Uterus (tissue), 4 donors: Measurements from ENCODE around the gene BTN2A1. TPM values are rescaled to one million over a fixed set of nuclear protein-coding genes. Genes with fewer than 3 reads are reported as not detected.

Experiments
- DNase-seq, 2 donors: peaks; one replicate each; pipeline ENCODE4 v3.0.0-alpha.2; 2019 to 2020
- H3K27ac ChIP-seq, 2 donors: fragments of 200-600 bp; sonication (generic); 1 replicate in 1 of 2; 2 replicates in 1 of 2; pipeline ENCODE4 v1.5.1; 2016 to 2018
- H3K27me3 ChIP-seq, 2 donors: fragments of 200-600 bp; sonication (generic); one replicate each; pipeline ENCODE4 v1.5.1; 2018 to 2019; ENCODE audit warnings: control low read depth in 1 of 2
- H3K36me3 ChIP-seq, 2 donors: fragments of 200-600 bp; sonication (generic); one replicate each; pipeline ENCODE4 v1.5.1; 2019; ENCODE audit warnings: control low read depth in 1 of 2
- H3K4me1 ChIP-seq, 2 donors: fragments of 200-600 bp; sonication (generic); one replicate each; pipeline ENCODE4 v1.5.1; 2018 to 2019; ENCODE audit warnings: control low read depth in 1 of 2
- H3K4me3 ChIP-seq, 2 donors: fragments of 200-600 bp; sonication (generic); 1 replicate in 1 of 2; 2 replicates in 1 of 2; pipeline ENCODE4 v1.5.1; 2018 to 2019; ENCODE audit warnings: mild to moderate bottlenecking in 1 of 2
- H3K9me3 ChIP-seq, 2 donors: fragments of 200-600 bp; sonication (generic); one replicate each; pipeline ENCODE4 v1.5.1; 2019; ENCODE audit warnings: control low read depth in 1 of 2
- CTCF ChIP-seq, 4 experiments: fragments of 200-600 bp in 2 of 4; fragments of 450-650 bp in 2 of 4; sonication (generic) in 2 of 4; IDR thresholded peaks; one replicate each; pipeline ENCODE4 v1.5.1; 2016 to 2019; ENCODE audit warnings: antibody characterized with exemption in 4 of 4, mild to moderate bottlenecking in 2 of 4, moderate library complexity in 1 of 4
- POLR2A ChIP-seq, 2 donors: fragments of 450-650 bp; IDR thresholded peaks; one replicate each; pipeline ENCODE4 v1.6.1; 2016; ENCODE audit warnings: antibody characterized with exemption in 2 of 2, mild to moderate bottlenecking in 1 of 2, moderate library complexity in 1 of 2
- intact Hi-C: fragments of 100-400 bp; cut with DNase I; formaldehyde crosslinking; loops from one replicate; pipeline ENCODE4 v1.15.1; 2023; ENCODE audit warnings: low total_unique reads
- total RNA-seq, 4 donors: library from RNA; depleted of rRNA in 3 of 4; stranded (reverse); fragments of >200 nt in 3 of 4; gene quantifications; one replicate each; pipeline versions ENCODE4 v1.1.0 to v1.2.4, GENCODE V29; 2014 to 2023
- donor health status: DM: yes; HTN: yes; CAD: no.

BTN2A1 gene
- total RNA-seq, 4 donors from 2014 or later, result 12.6 to 54.8 (median 26.1) TPM

GRCh38 chr6:26436018-26436417, 21.7 kb upstream of the BTN2A1 start:
- Histone ChIP-seq H3K36me3 (no peaks in the 10 kb centered on the region), H3K27me3 (no peaks in the 10 kb centered on the region), H3K4me1 (no peaks in the 10 kb centered on the region), H3K9me3 (no peaks in the 10 kb centered on the region), H3K27ac (no peak overlapping the region), H3K4me3 (no peak overlapping the region)
- intact Hi-C loops, result no loop called here
- no peak for TF ChIP-seq POLR2A (IDR thresholded peaks at IDR 0.05)
- DNase-seq, result no peak

- no peak for DNase-seq
- intact Hi-C loops, result no loop called here
- Histone ChIP-seq H3K27ac (no peak overlapping the region), H3K4me1 (no peaks in the 10 kb centered on the region), H3K36me3 (no peaks in the 10 kb centered on the region), H3K9me3 (no peaks in the 10 kb centered on the region), H3K4me3 (no peak overlapping the region), H3K27me3 (no peaks in the 10 kb centered on the region)
- TF ChIP-seq POLR2A (IDR thresholded peaks at IDR 0.05), result no peak
- no peak for TF ChIP-seq CTCF (IDR thresholded peaks at IDR 0.05)
These were observed 20.2 kb upstream of the BTN2A1 start for GRCh38 chr6:26437550-26437949.

GRCh38 chr6:26438000-26438399, 19.8 kb upstream of the BTN2A1 start:
- H3K4me1 ChIP-seq, result no peaks in the 10 kb centered on the region
- H3K4me3 ChIP-seq, result no peak overlapping the region
- no peaks in the 10 kb centered on the region for H3K27me3 ChIP-seq
- no peak for DNase-seq
- no peaks in the 10 kb centered on the region for H3K9me3 ChIP-seq
- no peaks in the 10 kb centered on the region for H3K36me3 ChIP-seq
- H3K27ac ChIP-seq, result no peak overlapping the region
- no peak for TF ChIP-seq CTCF (IDR thresholded peaks at IDR 0.05)
- TF ChIP-seq POLR2A (IDR thresholded peaks at IDR 0.05), result no peak
- intact Hi-C loops, result no loop called here

- intact Hi-C loops, result no loop called here
- no peak for DNase-seq
- Histone ChIP-seq H3K4me1 (no peaks in the 10 kb centered on the region), H3K27ac (peak overlapping the region; percentile 90 to 97), H3K9me3 (no peaks in the 10 kb centered on the region), H3K4me3 (peak overlapping the region; percentile 56 to 64), H3K27me3 (no peaks in the 10 kb centered on the region), H3K36me3 (no peaks in the 10 kb centered on the region)
- no peak for TF ChIP-seq CTCF (IDR thresholded peaks at IDR 0.05)
These were observed 18.3 kb upstream of the BTN2A1 start for GRCh38 chr6:26439151-26440125.

GRCh38 chr6:26440977-26441358, 16.8 kb upstream of the BTN2A1 start:
- intact Hi-C loops, result no loop called here
- Histone ChIP-seq H3K27me3 (no peaks in the 10 kb centered on the region), H3K4me3 (peak overlapping the region; percentile 56 to 64), H3K4me1 (no peaks in the 10 kb centered on the region), H3K27ac (peak overlapping the region; percentile 90 to 97), H3K9me3 (no peaks in the 10 kb centered on the region), H3K36me3 (no peaks in the 10 kb centered on the region)
- TF ChIP-seq POLR2A (IDR thresholded peaks at IDR 0.05) (no peak), CTCF (IDR thresholded peaks at IDR 0.05) (no peak)
- DNase-seq, result no peak
